H1 (cell line): ENCODE data around the gene CHD6.

ENCODE experiments used
- RBBP5 ChIP-seq: IDR thresholded peaks from 2 replicates; pipeline ENCODE4 v1.7.1; 2012; ENCODE audit warnings: low read depth, mild to moderate bottlenecking, inconsistent platforms, low read length, moderate library complexity, borderline replicate concordance
- TF ChIP-seq, protein P1 (sequence below): fragments of 300-600 bp; sonication (generic); IDR thresholded peaks from 2 replicates; pipeline ENCODE4 v1.7.1; 2012; ENCODE audit warnings: low read length, moderate library complexity, mild to moderate bottlenecking, inconsistent platforms; ENCODE audit not compliant: insufficient replicate concordance
- TF ChIP-seq, protein P2 (sequence below), 3 experiments: IDR thresholded peaks; 1 replicate in 2 of 3; 2 replicates in 1 of 3; pipeline versions ENCODE4 v1.5.1 to v1.6.1; 2011; ENCODE audit warnings: low read length in 3 of 3, mild to moderate bottlenecking in 3 of 3, inconsistent platforms in 2 of 3, low read depth in 1 of 3, moderate library complexity in 1 of 3; ENCODE audit not compliant: insufficient read depth in 1 of 3; ENCODE audit errors: control extremely low read depth in 1 of 3

- TF ChIP-seq, protein P1, sequence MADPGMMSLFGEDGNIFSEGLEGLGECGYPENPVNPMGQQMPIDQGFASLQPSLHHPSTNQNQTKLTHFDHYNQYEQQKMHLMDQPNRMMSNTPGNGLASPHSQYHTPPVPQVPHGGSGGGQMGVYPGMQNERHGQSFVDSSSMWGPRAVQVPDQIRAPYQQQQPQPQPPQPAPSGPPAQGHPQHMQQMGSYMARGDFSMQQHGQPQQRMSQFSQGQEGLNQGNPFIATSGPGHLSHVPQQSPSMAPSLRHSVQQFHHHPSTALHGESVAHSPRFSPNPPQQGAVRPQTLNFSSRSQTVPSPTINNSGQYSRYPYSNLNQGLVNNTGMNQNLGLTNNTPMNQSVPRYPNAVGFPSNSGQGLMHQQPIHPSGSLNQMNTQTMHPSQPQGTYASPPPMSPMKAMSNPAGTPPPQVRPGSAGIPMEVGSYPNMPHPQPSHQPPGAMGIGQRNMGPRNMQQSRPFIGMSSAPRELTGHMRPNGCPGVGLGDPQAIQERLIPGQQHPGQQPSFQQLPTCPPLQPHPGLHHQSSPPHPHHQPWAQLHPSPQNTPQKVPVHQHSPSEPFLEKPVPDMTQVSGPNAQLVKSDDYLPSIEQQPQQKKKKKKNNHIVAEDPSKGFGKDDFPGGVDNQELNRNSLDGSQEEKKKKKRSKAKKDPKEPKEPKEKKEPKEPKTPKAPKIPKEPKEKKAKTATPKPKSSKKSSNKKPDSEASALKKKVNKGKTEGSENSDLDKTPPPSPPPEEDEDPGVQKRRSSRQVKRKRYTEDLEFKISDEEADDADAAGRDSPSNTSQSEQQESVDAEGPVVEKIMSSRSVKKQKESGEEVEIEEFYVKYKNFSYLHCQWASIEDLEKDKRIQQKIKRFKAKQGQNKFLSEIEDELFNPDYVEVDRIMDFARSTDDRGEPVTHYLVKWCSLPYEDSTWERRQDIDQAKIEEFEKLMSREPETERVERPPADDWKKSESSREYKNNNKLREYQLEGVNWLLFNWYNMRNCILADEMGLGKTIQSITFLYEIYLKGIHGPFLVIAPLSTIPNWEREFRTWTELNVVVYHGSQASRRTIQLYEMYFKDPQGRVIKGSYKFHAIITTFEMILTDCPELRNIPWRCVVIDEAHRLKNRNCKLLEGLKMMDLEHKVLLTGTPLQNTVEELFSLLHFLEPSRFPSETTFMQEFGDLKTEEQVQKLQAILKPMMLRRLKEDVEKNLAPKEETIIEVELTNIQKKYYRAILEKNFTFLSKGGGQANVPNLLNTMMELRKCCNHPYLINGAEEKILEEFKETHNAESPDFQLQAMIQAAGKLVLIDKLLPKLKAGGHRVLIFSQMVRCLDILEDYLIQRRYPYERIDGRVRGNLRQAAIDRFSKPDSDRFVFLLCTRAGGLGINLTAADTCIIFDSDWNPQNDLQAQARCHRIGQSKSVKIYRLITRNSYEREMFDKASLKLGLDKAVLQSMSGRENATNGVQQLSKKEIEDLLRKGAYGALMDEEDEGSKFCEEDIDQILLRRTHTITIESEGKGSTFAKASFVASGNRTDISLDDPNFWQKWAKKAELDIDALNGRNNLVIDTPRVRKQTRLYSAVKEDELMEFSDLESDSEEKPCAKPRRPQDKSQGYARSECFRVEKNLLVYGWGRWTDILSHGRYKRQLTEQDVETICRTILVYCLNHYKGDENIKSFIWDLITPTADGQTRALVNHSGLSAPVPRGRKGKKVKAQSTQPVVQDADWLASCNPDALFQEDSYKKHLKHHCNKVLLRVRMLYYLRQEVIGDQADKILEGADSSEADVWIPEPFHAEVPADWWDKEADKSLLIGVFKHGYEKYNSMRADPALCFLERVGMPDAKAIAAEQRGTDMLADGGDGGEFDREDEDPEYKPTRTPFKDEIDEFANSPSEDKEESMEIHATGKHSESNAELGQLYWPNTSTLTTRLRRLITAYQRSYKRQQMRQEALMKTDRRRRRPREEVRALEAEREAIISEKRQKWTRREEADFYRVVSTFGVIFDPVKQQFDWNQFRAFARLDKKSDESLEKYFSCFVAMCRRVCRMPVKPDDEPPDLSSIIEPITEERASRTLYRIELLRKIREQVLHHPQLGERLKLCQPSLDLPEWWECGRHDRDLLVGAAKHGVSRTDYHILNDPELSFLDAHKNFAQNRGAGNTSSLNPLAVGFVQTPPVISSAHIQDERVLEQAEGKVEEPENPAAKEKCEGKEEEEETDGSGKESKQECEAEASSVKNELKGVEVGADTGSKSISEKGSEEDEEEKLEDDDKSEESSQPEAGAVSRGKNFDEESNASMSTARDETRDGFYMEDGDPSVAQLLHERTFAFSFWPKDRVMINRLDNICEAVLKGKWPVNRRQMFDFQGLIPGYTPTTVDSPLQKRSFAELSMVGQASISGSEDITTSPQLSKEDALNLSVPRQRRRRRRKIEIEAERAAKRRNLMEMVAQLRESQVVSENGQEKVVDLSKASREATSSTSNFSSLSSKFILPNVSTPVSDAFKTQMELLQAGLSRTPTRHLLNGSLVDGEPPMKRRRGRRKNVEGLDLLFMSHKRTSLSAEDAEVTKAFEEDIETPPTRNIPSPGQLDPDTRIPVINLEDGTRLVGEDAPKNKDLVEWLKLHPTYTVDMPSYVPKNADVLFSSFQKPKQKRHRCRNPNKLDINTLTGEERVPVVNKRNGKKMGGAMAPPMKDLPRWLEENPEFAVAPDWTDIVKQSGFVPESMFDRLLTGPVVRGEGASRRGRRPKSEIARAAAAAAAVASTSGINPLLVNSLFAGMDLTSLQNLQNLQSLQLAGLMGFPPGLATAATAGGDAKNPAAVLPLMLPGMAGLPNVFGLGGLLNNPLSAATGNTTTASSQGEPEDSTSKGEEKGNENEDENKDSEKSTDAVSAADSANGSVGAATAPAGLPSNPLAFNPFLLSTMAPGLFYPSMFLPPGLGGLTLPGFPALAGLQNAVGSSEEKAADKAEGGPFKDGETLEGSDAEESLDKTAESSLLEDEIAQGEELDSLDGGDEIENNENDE, result no peak
- TF ChIP-seq, protein P2, sequence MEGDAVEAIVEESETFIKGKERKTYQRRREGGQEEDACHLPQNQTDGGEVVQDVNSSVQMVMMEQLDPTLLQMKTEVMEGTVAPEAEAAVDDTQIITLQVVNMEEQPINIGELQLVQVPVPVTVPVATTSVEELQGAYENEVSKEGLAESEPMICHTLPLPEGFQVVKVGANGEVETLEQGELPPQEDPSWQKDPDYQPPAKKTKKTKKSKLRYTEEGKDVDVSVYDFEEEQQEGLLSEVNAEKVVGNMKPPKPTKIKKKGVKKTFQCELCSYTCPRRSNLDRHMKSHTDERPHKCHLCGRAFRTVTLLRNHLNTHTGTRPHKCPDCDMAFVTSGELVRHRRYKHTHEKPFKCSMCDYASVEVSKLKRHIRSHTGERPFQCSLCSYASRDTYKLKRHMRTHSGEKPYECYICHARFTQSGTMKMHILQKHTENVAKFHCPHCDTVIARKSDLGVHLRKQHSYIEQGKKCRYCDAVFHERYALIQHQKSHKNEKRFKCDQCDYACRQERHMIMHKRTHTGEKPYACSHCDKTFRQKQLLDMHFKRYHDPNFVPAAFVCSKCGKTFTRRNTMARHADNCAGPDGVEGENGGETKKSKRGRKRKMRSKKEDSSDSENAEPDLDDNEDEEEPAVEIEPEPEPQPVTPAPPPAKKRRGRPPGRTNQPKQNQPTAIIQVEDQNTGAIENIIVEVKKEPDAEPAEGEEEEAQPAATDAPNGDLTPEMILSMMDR (IDR thresholded peaks at IDR 0.05; ENCODE audit: control extremely low read depth in 1 of 3, insufficient read depth in 1 of 3, low read depth in 1 of 3, low read length in 3 of 3), result no peak
- TF ChIP-seq RBBP5, result no peak
These were observed 140.2 kb downstream of the CHD6 start for GRCh38 chr20:41478026-41478425.
